Thyroid gland (tissue), 4 donors: Measurements from ENCODE around the gene ZSWIM5. TPM values are rescaled to one million over a fixed set of nuclear protein-coding genes. Genes with fewer than 3 reads are reported as not detected.
A peak's percentile ranks its signal among the peaks of the same experiment; 100 is the strongest.
"Not testable (repeated sequence)": the region's sequence is repeated elsewhere in the genome, so short reads cannot be mapped to it uniquely, and the experiment has no call there.

Experiments
- DNase-seq, 2 donors: peaks; one replicate each; pipeline ENCODE4 v3.0.0-alpha.2; 2019
- H3K27ac ChIP-seq, 3 donors: fragments of 200-600 bp; sonication (generic); 1 replicate in 2 of 3; 2 replicates in 1 of 3; pipeline ENCODE4 v1.5.1; 2016 to 2019; ENCODE audit warnings: mild to moderate bottlenecking in 1 of 3, moderate library complexity in 1 of 3
- H3K27me3 ChIP-seq: fragments of 200-600 bp; sonication (generic); one replicate; pipeline ENCODE4 v1.5.1; 2019
- H3K36me3 ChIP-seq, 2 donors: fragments of 200-600 bp; sonication (generic); one replicate each; pipeline ENCODE4 v1.5.1; 2016 to 2019
- H3K4me1 ChIP-seq, 2 donors: fragments of 200-600 bp; sonication (generic); one replicate each; pipeline ENCODE4 v1.5.1; 2017 to 2019
- H3K4me3 ChIP-seq, 3 donors: fragments of 200-600 bp; sonication (generic); replicated peaks in 1 of 3; 1 replicate in 2 of 3; 2 replicates in 1 of 3; pipeline ENCODE4 v1.5.1; 2016; ENCODE audit warnings: mild to moderate bottlenecking in 1 of 3
- H3K9me3 ChIP-seq: fragments of 200-600 bp; sonication (generic); one replicate; pipeline ENCODE4 v1.5.1; 2017
- CTCF ChIP-seq, 6 experiments: fragments of 200-600 bp in 3 of 6; fragments of 450-650 bp in 3 of 6; sonication (generic) in 3 of 6; IDR thresholded peaks; one replicate each; pipeline ENCODE4 v1.5.1; 2016 to 2019; ENCODE audit warnings: antibody characterized with exemption in 6 of 6, mild to moderate bottlenecking in 2 of 6, inconsistent platforms in 1 of 6, moderate library complexity in 1 of 6
- POLR2A ChIP-seq, 2 donors: fragments of 450-650 bp; IDR thresholded peaks; one replicate each; pipeline ENCODE4 v1.6.1; 2017; ENCODE audit warnings: antibody characterized with exemption in 2 of 2, mild to moderate bottlenecking in 2 of 2, moderate library complexity in 1 of 2
- WGBS, 2 donors: methylation state at CpG; one replicate each; pipeline ENCODE4 v1.1.5; 2017; 5-methylcytosine and 5-hydroxymethylcytosine counted together
- intact Hi-C: fragments of 100-400 bp; cut with DNase I; formaldehyde crosslinking; loops from one replicate; pipeline ENCODE4 v1.15.1; 2023
- total RNA-seq, 4 donors: library from RNA; depleted of rRNA; stranded (reverse); fragments of >200 nt; gene quantifications; one replicate each; pipeline ENCODE4 v1.2.3, GENCODE V29; 2016

Gene ZSWIM5
- total RNA-seq, result 10 to 100 TPM in 3 of 4 donors, 1 to 10 TPM in 1; 6.3 to 15.4 (median 12.5) TPM

- peaks cover 0 to 6% of the 10 kb centered on the region in 2 donors for H3K4me1 ChIP-seq
- H3K4me3 ChIP-seq, result peak within 1 kb of the TSS; percentile 58 to 90 (median 80)
- intact Hi-C loops, result loop anchor here (10.0 kb wide), 1 partner anchor 191 kb away; the partner anchor contains the start of genes HECTD3 and UROD
- 0% methylated on average over 2 to 13 of the region's 118 CpGs for WGBS, 2 donors
- H3K27me3 ChIP-seq, result no peaks in the 10 kb centered on the region
- peak; percentile 81 for DNase-seq
- H3K36me3 ChIP-seq, result no peaks in the 10 kb centered on the region
- peak within 1 kb of the TSS; percentile 89 to 93 (median 92) for H3K27ac ChIP-seq
- no peaks in the 10 kb centered on the region for H3K9me3 ChIP-seq
- TF ChIP-seq POLR2A (IDR thresholded peaks at IDR 0.05) (peak in 1 of 2 donors; percentile 85), CTCF (IDR thresholded peaks at IDR 0.05) (peak in 1 of 6 experiments; percentile 9)
Observed at GRCh38 chr1:45205910-45206721, at the start of gene ZSWIM5. ZSWIM5 (minus strand) TSS chr1:45206605; CDS start chr1:45206350, 255 bp downstream.

- no peak for DNase-seq
- Histone ChIP-seq H3K36me3 (no peaks in the 10 kb centered on the region), H3K9me3 (peaks cover 5% of the 10 kb centered on the region), H3K4me1 (no peaks in the 10 kb centered on the region), H3K4me3 (no peak overlapping the region), H3K27ac (no peak overlapping the region), H3K27me3 (no peaks in the 10 kb centered on the region)
- intact Hi-C loops, result no loop called here
- TF ChIP-seq CTCF (IDR thresholded peaks at IDR 0.05) (no peak), POLR2A (IDR thresholded peaks at IDR 0.05) (no peak)
Observed at GRCh38 chr1:45254490-45254889, 48.1 kb upstream of the ZSWIM5 start.

- no peak for DNase-seq
- no peaks in the 10 kb centered on the region for H3K9me3 ChIP-seq
- no peak overlapping the region for H3K27ac ChIP-seq
- H3K4me3 ChIP-seq, result no peak overlapping the region
- no peaks in the 10 kb centered on the region for H3K4me1 ChIP-seq
- WGBS, 2 donors, result 0% methylated on average over 1 of the region's 1 CpG
- no peaks in the 10 kb centered on the region for H3K36me3 ChIP-seq
- TF ChIP-seq POLR2A (IDR thresholded peaks at IDR 0.05), result no peak
- TF ChIP-seq CTCF (IDR thresholded peaks at IDR 0.05), result no peak
- H3K27me3 ChIP-seq, result no peaks in the 10 kb centered on the region
- intact Hi-C loops, result no loop called here
Observed at GRCh38 chr1:45250544-45250943, 44.1 kb upstream of the ZSWIM5 start.

GRCh38 chr1:45248004-45248403, 41.6 kb upstream of the ZSWIM5 start:
- H3K27me3 ChIP-seq, DNase-seq, H3K9me3 ChIP-seq, intact Hi-C loops, H3K36me3 ChIP-seq, H3K4me3 ChIP-seq, H3K4me1 ChIP-seq, H3K27ac ChIP-seq: not testable (repeated sequence)
- WGBS, 2 donors, result 92% methylated on average over 14 to 22 of the region's 30 CpGs

- no peak for DNase-seq
- H3K9me3 ChIP-seq, result no peaks in the 10 kb centered on the region
- no peaks in the 10 kb centered on the region for H3K36me3 ChIP-seq
- 80 to 81% methylated on average over 2 of the region's 2 CpGs for WGBS, 2 donors
- TF ChIP-seq POLR2A (IDR thresholded peaks at IDR 0.05), result no peak
- no peak for TF ChIP-seq CTCF (IDR thresholded peaks at IDR 0.05)
- no peaks in the 10 kb centered on the region for H3K4me1 ChIP-seq
- no peaks in the 10 kb centered on the region for H3K27me3 ChIP-seq
- H3K4me3 ChIP-seq, result no peak overlapping the region
- no peak overlapping the region for H3K27ac ChIP-seq
- intact Hi-C loops, result no loop called here
Observed at GRCh38 chr1:45246760-45247159, 40.4 kb upstream of the ZSWIM5 start.

GRCh38 chr1:45246359-45246758, 40.0 kb upstream of the ZSWIM5 start:
- H3K27ac ChIP-seq, H3K9me3 ChIP-seq, intact Hi-C loops, H3K4me1 ChIP-seq, H3K36me3 ChIP-seq, H3K27me3 ChIP-seq, DNase-seq, H3K4me3 ChIP-seq: not testable (repeated sequence)
- 77 to 83% methylated on average over 3 of the region's 3 CpGs for whole genome bisulfite sequencing, 2 donors
